ENCODE data around the gene NADK. TPM values are rescaled to one million over a fixed set of nuclear protein-coding genes. Genes with fewer than 3 reads are reported as not detected.

The NADK gene
- total RNA-seq, 1 experiment from 2014 or later = 92.2 TPM

DNA sequence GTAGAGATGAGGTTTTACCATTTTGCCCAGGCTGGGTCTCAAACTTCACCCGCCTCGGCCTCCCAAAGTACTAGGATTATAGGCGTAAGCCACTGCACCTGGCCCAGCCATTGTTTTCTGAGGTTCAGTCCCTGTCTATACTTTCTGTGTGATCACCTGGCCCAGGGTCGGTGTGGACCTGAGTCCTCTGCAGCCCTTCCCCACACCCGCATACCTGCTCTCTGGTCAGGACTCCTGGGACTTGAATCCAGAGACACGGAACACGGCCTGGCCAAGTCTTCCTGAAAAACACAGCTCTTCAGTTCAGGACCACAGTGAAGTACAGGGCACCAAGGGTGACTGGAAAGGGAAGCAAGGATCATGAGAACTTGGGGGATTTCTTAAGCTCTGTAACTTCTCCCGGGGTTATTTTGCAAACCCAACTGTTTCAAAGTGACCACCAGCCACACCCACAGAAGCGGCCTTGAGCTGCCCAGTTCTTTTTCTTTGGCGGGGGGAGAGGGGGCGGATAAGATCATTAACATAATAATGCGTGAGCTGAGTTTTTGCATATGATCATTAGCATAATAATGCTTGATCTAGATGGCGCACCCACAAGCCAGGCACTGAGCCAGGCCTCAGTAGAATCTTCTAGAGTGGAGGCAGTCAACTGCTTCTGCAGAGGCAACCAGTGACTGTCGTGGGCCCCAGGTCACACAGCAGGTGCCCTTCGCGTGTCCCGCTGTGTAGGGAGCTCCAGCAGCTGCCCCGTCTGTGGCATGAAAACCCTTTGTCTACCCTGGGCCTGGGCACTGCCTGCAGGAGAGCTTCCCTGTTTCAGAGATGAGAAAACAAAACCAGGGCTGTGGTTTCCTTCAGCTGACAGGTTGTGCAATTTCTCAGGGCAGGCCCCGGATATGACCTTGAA is 1.7 kb upstream of the NADK start:
- CTCF ChIA-PET = interaction anchor here (0.7 kb wide), 2 partner anchors 33 to 129 kb away, joined by 3 to 4 read pairs; no protein-coding TSS in a partner anchor
- intact Hi-C loops (cut with micrococcal nuclease; ENCODE audit: unreplicated experiment) = loop anchor here (10.0 kb wide), 1 partner anchor 125 kb away; no protein-coding TSS in a partner anchor
- no peaks in the 10 kb centered on the region for H3K27me3 Mint-ChIP-seq (ENCODE audit: unreplicated experiment)
- no peaks in the 10 kb centered on the region for H3K9me3 Mint-ChIP-seq (ENCODE audit: low read depth, unreplicated experiment)
- peak overlapping the region; percentile 77 for H3K4me3 Mint-ChIP-seq (ENCODE audit: low read depth, unreplicated experiment)
- peaks cover 55% of the 10 kb centered on the region for H3K36me3 Mint-ChIP-seq (ENCODE audit: insufficient read depth, unreplicated experiment)
- TF ChIP-seq, protein P1, sequence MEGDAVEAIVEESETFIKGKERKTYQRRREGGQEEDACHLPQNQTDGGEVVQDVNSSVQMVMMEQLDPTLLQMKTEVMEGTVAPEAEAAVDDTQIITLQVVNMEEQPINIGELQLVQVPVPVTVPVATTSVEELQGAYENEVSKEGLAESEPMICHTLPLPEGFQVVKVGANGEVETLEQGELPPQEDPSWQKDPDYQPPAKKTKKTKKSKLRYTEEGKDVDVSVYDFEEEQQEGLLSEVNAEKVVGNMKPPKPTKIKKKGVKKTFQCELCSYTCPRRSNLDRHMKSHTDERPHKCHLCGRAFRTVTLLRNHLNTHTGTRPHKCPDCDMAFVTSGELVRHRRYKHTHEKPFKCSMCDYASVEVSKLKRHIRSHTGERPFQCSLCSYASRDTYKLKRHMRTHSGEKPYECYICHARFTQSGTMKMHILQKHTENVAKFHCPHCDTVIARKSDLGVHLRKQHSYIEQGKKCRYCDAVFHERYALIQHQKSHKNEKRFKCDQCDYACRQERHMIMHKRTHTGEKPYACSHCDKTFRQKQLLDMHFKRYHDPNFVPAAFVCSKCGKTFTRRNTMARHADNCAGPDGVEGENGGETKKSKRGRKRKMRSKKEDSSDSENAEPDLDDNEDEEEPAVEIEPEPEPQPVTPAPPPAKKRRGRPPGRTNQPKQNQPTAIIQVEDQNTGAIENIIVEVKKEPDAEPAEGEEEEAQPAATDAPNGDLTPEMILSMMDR (IDR thresholded peaks at IDR 0.05; ENCODE audit: unreplicated experiment) = no peak
- no TSS peak for BruUV-seq (replicated peaks)
- peaks cover 39% of the 10 kb centered on the region for H3K4me1 Mint-ChIP-seq (ENCODE audit: low read depth, unreplicated experiment)
- H3K27ac Mint-ChIP-seq (ENCODE audit: unreplicated experiment) = peak overlapping the region; percentile 36
- DNase-seq = peak; percentile 30

DNA sequence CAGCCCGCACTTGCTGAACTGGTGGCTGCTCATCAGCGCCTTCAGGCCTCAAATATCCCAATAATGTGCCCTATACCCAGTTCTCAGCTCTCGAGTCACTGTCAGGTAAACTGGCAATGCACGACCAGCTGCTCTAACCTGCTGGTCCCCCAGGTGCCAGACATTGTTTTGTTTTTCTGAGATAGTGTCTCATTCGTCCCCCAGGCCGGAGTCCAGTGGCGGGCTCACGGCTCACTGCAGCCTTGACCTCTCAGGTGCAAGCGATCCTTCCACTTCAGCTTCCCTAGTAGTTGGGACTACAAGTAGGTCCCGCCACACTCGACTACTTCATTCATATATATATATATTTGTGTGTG is 1.0 kb upstream of the NADK start:
- CTCF ChIA-PET = interaction anchor here (0.6 to 0.7 kb wide), 2 partner anchors 33 to 42 kb away, joined by 4 to 5 read pairs; no protein-coding TSS in a partner anchor
- H3K27me3 Mint-ChIP-seq (ENCODE audit: unreplicated experiment) = no peaks in the 10 kb centered on the region
- DNase-seq = no peak

DNA sequence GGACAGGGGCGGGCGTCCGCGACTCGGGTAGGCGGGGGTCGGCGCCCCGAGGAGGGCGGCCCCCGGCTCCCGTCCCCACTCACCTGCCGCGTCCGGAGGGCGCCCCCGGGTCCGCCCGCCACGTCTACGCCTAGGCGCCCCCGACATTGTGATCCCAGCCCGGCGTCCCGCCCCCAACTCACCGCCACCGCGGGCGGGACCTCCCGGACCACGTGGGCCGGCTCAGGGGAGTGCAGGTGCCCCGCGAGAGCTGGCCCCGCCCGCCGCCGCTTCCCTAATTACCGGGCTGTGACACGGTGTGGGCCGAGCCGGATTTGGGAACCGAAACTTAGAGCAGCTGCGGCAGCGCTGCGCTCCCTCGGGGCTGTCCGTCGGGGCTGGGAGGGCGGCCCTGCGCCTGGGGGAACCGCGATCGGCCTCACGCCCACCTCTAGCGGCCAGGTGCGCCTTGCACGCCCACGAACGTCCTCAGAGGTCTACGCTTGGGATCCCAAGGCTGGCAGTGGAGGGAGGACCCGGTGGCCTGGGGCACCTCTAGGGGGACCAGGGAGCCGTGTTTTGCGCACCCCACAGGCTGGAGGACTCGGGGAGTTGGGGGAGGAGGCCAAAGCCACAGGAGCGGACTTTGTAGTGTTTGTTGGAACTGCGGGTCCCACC is 521 bp upstream of the NADK start:
- BruUV-seq (replicated peaks) = TSS peak; percentile 94
- DNase-seq = peak; percentile 88
- H3K27me3 Mint-ChIP-seq (ENCODE audit: unreplicated experiment) = no peaks in the 10 kb centered on the region
- H3K9me3 Mint-ChIP-seq (ENCODE audit: low read depth, unreplicated experiment) = no peaks in the 10 kb centered on the region
- peak overlapping the region; percentile 36 for H3K27ac Mint-ChIP-seq (ENCODE audit: unreplicated experiment)
- H3K4me1 Mint-ChIP-seq (ENCODE audit: low read depth, unreplicated experiment) = peaks cover 39% of the 10 kb centered on the region
- intact Hi-C loops (cut with micrococcal nuclease; ENCODE audit: unreplicated experiment) = no loop called here
- CTCF ChIA-PET = interaction anchor here (0.6 kb wide), 1 partner anchor 43 kb away, joined by 5 read pairs; no protein-coding TSS in a partner anchor
- H3K36me3 Mint-ChIP-seq (ENCODE audit: insufficient read depth, unreplicated experiment) = peaks cover 61% of the 10 kb centered on the region
- TF ChIP-seq, protein P1 (IDR thresholded peaks at IDR 0.05; ENCODE audit: unreplicated experiment) = peak; percentile 21
- peak overlapping the region; percentile 77 for H3K4me3 Mint-ChIP-seq (ENCODE audit: low read depth, unreplicated experiment)

More for the DNA sequence above, 1.0 kb upstream of the NADK start:
- no peaks in the 10 kb centered on the region for H3K9me3 Mint-ChIP-seq (ENCODE audit: low read depth, unreplicated experiment)
- peaks cover 58% of the 10 kb centered on the region for H3K36me3 Mint-ChIP-seq (ENCODE audit: insufficient read depth, unreplicated experiment)
- no TSS peak for BruUV-seq (replicated peaks)
- TF ChIP-seq, protein P1 (IDR thresholded peaks at IDR 0.05; ENCODE audit: unreplicated experiment) = no peak
- H3K27ac Mint-ChIP-seq (ENCODE audit: unreplicated experiment) = peak overlapping the region; percentile 36
- H3K4me3 Mint-ChIP-seq (ENCODE audit: low read depth, unreplicated experiment) = peak overlapping the region; percentile 77
- peaks cover 39% of the 10 kb centered on the region for H3K4me1 Mint-ChIP-seq (ENCODE audit: low read depth, unreplicated experiment)
- intact Hi-C loops (cut with micrococcal nuclease; ENCODE audit: unreplicated experiment) = no loop called here

DNA sequence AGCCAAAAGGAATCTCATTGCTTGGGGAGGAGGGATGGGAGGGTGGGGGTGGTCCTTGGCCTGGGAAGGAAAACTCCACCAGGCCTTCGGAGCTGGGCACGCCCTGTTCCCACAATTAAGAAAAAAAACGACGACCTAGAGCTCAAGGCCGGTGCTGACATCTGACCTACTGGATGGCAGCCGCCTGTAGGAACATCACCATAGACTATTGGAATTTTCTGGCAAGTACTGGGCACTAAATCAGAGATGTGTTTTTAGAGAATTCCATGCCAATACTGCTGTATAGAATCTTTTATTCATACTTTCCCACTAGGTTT is 729 bp downstream of the NADK start:
- peak overlapping the region; percentile 77 for H3K4me3 Mint-ChIP-seq (ENCODE audit: low read depth, unreplicated experiment)
- BruUV-seq (replicated peaks) = no TSS peak
- peaks cover 51% of the 10 kb centered on the region for H3K36me3 Mint-ChIP-seq (ENCODE audit: insufficient read depth, unreplicated experiment)
- DNase-seq = no peak
- H3K27ac Mint-ChIP-seq (ENCODE audit: unreplicated experiment) = peak overlapping the region; percentile 36
- intact Hi-C loops (cut with micrococcal nuclease; ENCODE audit: unreplicated experiment) = no loop called here
- H3K27me3 Mint-ChIP-seq (ENCODE audit: unreplicated experiment) = no peaks in the 10 kb centered on the region
- CTCF ChIA-PET = interaction anchor here (0.6 kb wide), 1 partner anchor 128 kb away, joined by 5 read pairs; no protein-coding TSS in a partner anchor
- TF ChIP-seq, protein P1 (IDR thresholded peaks at IDR 0.05; ENCODE audit: unreplicated experiment) = no peak
- H3K4me1 Mint-ChIP-seq (ENCODE audit: low read depth, unreplicated experiment) = peaks cover 30% of the 10 kb centered on the region
- H3K9me3 Mint-ChIP-seq (ENCODE audit: low read depth, unreplicated experiment) = no peaks in the 10 kb centered on the region

All from Calu3 (cell line).